A673 (cell line): Measurements from ENCODE around the gene QRFP.

Experiments
- EZH2 ChIP-seq: fragments of 200-600 bp; sonication (generic); IDR thresholded peaks from 2 replicates; pipeline ENCODE4 v1.6.1; 2017; ENCODE audit warnings: borderline replicate concordance, low read depth, mild to moderate bottlenecking, mixed read lengths, antibody characterized with exemption, low read length; ENCODE audit not compliant: poor library complexity, severe bottlenecking
- TF ChIP-seq, protein P1 (sequence below): fragments of 300-800, 200-600 bp; sonication (generic); conservative IDR thresholded peaks from 2 replicates; pipeline ENCODE4 v1.5.1; 2017; ENCODE audit warnings: low read depth, mild to moderate bottlenecking, antibody characterized with exemption, low read length, moderate library complexity, mixed read lengths

DNA sequence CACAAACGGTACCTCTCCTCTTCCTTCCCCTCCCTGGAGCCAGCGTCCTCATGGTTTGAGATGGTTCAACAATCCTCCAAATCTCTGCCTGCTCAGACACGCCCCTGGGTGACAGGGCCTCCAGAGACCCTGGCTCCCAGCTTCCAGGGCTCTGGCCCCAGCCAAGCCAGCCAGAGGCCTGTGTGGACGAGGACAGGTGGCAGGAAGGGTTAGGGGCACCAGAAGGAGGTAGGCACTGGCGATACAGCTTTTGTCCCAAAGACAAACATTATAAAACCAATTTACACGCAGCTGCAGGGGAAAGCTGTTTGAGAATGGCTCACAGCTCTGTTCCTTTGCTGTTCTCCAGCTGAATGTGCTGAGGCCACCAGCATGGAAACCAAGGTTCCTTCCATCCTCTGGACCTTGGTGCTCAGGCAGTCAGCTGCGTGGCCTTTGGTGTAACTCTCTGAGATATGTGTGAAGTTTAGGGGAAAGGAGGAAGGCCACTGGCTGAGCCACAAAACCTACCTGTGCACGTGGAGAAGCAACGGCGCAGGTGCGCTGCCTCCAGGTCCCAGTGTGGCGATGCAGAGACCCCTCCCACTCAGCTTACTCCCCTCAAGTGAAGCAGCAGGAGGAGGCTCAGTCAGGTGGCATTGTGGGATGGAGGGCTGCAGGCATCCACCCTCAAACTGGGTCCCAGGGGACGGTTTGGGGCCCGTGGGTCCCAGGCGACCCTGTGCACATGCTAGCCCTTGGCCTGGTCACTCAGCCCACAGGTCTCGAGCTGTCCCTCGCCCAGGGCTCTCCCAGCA, 4.3 kb upstream of the QRFP start:
- TF ChIP-seq, protein P1, sequence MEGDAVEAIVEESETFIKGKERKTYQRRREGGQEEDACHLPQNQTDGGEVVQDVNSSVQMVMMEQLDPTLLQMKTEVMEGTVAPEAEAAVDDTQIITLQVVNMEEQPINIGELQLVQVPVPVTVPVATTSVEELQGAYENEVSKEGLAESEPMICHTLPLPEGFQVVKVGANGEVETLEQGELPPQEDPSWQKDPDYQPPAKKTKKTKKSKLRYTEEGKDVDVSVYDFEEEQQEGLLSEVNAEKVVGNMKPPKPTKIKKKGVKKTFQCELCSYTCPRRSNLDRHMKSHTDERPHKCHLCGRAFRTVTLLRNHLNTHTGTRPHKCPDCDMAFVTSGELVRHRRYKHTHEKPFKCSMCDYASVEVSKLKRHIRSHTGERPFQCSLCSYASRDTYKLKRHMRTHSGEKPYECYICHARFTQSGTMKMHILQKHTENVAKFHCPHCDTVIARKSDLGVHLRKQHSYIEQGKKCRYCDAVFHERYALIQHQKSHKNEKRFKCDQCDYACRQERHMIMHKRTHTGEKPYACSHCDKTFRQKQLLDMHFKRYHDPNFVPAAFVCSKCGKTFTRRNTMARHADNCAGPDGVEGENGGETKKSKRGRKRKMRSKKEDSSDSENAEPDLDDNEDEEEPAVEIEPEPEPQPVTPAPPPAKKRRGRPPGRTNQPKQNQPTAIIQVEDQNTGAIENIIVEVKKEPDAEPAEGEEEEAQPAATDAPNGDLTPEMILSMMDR = no peak
- no peak for TF ChIP-seq EZH2
